Fibroblast of gingiva (primary cell): Measurements from ENCODE around the gene TK1.
"Not testable (repeated sequence)": the region's sequence is repeated elsewhere in the genome, so short reads cannot be mapped to it uniquely, and the experiment has no call there.

Source experiments
- DNase-seq: peaks from one replicate; pipeline ENCODE4 v3.0.0-alpha.2; 2011; ENCODE audit warnings: low read depth

The TK1 gene

GRCh38 chr17:78148286-78149016 lies 38.4 kb downstream of the TK1 start:
- no peak for DNase-seq

- DNase-seq, result no peak
Observed at GRCh38 chr17:78147315-78147998, 39.4 kb downstream of the TK1 start.

GRCh38 chr17:78146881-78147280 lies 40.0 kb downstream of the TK1 start:
- no peak for DNase-seq

- DNase-seq, result no peak
Observed at GRCh38 chr17:78146471-78146869, 40.4 kb downstream of the TK1 start.

- peak; percentile 34 for DNase-seq
Observed at GRCh38 chr17:78144736-78145641, 41.9 kb downstream of the TK1 start.

GRCh38 chr17:78144147-78144719 lies 42.6 kb downstream of the TK1 start:
- DNase-seq, result peak; percentile 84

GRCh38 chr17:78143214-78144146 lies 43.4 kb downstream of the TK1 start:
- no peak for DNase-seq

- no peak for DNase-seq
Observed at GRCh38 chr17:78142119-78142861, 44.6 kb downstream of the TK1 start.

- no peak for DNase-seq
Observed at GRCh38 chr17:78141437-78142118, 45.3 kb downstream of the TK1 start.

- peak; percentile 61 for DNase-seq
Observed at GRCh38 chr17:78140169-78141051, 46.4 kb downstream of the TK1 start.

- not testable (repeated sequence) for DNase-seq
Observed at GRCh38 chr17:78139861-78140168, 47.0 kb downstream of the TK1 start.

GRCh38 chr17:78138204-78139060 lies 48.4 kb downstream of the TK1 start:
- DNase-seq, result no peak

- no peak for DNase-seq
Observed at GRCh38 chr17:78137392-78138203, 49.3 kb downstream of the TK1 start.

- DNase-seq, result no peak
Observed at GRCh38 chr17:78135858-78136500, 50.9 kb downstream of the TK1 start.

GRCh38 chr17:78134899-78135385 lies 51.9 kb downstream of the TK1 start:
- no peak for DNase-seq
